Thyroid gland (tissue), 4 donors: Measurements from ENCODE around the gene H2AZ2.

Experiments
- POLR2A ChIP-seq, 2 donors: fragments of 450-650 bp; IDR thresholded peaks; one replicate each; pipeline ENCODE4 v1.6.1; 2017; ENCODE audit warnings: antibody characterized with exemption in 2 of 2, mild to moderate bottlenecking in 2 of 2, moderate library complexity in 1 of 2
- TF ChIP-seq, protein P1 (sequence below), 6 experiments: fragments of 200-600 bp in 3 of 6; fragments of 450-650 bp in 3 of 6; sonication (generic) in 3 of 6; IDR thresholded peaks; one replicate each; pipeline ENCODE4 v1.5.1; 2016 to 2019; ENCODE audit warnings: antibody characterized with exemption in 6 of 6, mild to moderate bottlenecking in 2 of 6, inconsistent platforms in 1 of 6, moderate library complexity in 1 of 6

DNA sequence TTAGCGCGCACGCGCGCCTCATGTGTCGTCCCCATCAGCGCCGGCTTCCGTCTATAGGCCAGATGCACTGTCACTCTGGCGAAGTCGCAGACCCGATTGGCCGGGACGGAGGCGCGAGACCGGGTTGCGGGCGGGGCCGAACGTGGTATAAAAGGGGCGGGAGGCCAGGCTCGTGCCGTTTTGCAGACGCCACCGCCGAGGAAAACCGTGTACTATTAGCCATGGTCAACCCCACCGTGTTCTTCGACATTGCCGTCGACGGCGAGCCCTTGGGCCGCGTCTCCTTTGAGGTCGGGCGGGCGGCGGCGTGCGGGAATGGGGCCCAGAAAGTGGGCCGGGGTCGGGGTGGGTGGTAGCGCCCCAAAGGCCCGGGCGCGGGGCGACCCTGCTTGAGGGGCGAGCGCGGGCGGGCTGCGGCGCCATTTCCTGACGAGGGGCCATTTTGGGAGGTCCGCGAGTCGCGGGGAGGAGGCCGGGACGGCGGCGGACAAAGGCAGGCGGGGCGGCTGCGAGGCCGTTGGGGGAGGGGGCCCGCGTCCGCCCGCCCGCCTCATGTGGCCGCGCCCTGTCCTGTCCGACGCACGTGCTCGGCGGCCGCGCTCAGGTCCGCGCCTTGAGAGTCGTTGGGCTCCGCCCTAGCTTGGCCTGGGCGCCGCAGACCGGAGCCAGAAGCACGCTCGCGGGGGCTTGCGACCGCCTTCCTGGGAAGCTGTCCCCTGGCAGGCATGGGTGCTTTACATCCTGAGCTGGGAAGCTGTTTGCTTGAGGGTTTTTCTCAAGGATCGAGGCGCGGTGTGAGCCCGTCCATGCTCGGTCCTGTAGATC, 51.2 kb downstream of the H2AZ2 start, which contains the start of gene PPIA:
- TF ChIP-seq, protein P1, sequence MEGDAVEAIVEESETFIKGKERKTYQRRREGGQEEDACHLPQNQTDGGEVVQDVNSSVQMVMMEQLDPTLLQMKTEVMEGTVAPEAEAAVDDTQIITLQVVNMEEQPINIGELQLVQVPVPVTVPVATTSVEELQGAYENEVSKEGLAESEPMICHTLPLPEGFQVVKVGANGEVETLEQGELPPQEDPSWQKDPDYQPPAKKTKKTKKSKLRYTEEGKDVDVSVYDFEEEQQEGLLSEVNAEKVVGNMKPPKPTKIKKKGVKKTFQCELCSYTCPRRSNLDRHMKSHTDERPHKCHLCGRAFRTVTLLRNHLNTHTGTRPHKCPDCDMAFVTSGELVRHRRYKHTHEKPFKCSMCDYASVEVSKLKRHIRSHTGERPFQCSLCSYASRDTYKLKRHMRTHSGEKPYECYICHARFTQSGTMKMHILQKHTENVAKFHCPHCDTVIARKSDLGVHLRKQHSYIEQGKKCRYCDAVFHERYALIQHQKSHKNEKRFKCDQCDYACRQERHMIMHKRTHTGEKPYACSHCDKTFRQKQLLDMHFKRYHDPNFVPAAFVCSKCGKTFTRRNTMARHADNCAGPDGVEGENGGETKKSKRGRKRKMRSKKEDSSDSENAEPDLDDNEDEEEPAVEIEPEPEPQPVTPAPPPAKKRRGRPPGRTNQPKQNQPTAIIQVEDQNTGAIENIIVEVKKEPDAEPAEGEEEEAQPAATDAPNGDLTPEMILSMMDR (IDR thresholded peaks at IDR 0.05) = no peak
- peak in 1 of 2 donors; percentile 92 for TF ChIP-seq POLR2A (IDR thresholded peaks at IDR 0.05)
